Stimulated activated CD8-positive, alpha-beta memory T cell treated with anti-CD3 and anti-CD28 coated beads, Interleukin-7, amount 100 ng/mL, for 48 hours (primary cell): ENCODE measurements around the gene PRR12.

ENCODE experiments used
- DNase-seq, 2 donors: peaks; one replicate each; pipeline ENCODE4 v3.0.0-alpha.2; 2020; ENCODE audit warnings: low read depth in 1 of 2; ENCODE audit errors: extremely low read depth in 1 of 2

PRR12 gene

DNA sequence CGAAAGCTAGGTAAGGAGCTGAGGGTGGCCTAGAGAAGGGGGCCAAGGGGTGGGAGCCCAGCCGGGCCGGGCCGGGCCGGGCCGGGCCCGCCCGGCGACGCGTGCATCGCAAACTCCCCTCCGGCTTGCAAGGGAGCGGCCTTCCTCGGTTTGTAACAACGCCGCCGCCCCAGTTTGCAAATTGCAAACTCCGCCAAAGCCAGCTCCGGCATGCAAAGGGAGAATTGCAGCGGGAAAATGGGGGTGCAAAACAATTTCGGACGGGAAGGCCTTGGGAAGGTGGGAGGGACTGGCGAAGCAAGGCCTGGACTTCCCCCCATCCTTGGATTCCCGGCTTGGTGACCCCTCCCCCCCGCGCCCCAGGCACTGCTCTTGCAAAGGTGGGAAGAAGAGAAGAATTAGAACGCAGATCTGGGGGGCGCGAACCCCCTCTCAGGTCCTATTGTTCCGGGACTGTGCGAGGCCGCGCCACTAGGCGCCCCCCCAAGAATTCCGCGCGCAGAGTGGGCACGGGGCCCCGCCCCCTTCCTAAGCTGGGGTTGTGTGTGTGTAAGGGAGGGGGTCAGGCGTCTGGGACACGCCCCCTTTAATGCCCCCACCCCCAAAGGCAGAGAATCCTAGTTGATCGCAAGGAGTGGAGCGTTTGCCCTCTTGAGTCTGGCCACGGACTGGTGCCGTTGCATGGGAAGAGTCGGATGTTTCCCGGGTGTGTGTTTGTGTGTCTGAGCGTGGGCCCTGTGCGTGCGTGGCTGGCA lies 926 bp downstream of the PRR12 start:
- no peak for DNase-seq

DNA sequence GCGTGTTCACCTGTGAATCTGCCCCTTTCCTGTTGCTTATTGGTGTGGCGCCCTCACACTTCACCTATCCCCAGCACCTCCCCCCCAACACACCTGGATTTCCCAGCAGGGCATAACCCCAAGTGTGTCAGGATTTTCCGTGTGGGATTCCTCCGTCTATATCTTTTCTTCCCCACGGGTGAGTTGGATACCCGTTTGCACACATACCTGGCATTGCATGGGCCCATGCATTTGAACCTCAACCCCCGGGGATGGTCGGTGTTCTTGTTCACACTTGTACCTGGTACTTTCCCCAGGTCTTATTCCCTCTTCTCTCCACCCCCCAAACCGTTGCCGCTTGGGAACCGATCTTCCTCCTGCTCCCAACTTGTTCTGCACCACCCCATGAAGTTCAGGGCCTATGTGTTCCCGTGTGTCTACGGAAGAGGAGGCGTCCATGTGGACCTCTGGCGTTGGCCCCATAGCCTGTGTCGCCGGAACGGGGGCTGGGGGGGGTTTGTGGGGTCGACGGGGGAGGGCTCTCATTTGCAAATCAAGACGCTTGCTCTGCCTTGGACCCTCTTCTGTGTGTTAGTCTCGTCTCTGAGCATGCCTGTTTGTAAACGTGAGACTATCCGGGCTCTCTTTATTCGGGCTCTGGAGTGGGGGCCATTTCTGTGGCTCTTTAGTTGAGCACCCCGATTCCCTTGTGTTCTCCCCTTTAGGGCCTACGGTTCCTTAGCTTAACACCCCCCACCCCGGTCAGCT lies 1.7 kb downstream of the PRR12 start:
- no peak for DNase-seq

DNA sequence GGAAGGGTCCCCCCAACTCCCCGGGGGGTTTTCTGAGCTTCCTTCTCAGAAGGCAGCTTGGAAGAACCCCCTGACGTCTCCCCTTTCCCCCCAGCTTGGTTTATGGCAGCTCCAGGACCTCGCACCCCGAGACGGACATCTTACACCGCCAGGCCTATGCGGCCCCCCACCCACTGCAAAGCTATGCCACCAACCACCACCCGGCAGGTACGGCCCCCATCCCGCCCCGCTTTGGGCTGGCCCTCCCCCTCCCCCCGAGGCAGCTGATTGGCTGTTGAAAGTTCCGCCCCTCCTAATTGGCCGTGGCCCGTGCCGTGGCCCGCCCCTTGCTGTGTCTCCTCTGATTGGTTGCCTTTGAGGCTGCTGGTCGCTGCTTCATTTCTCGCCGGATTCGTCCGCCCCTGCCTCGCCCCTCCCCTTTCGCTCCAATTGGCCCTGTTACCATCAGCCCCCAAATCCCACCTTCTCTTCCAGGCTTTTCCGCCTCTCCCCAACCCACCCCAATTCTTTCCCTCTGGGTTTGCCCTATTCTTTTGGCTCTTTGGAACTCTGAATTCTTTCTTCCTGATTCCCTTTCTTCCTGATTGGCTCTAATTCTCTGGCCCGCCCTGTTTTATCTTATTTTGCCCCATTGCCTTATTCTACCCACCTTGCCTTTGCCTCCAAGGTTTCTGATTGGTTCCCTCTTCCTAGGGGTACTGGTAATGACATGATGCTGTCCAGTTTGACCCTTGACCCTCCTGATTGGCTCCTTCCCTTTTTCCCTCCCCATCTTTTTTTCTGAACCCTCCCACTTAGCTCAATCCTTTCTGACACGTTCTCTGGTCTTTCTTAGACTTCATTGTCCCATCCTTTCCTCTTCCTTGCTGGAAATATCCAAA lies 2.5 kb downstream of the PRR12 start:
- DNase-seq = peak; percentile 82 to 94

DNA sequence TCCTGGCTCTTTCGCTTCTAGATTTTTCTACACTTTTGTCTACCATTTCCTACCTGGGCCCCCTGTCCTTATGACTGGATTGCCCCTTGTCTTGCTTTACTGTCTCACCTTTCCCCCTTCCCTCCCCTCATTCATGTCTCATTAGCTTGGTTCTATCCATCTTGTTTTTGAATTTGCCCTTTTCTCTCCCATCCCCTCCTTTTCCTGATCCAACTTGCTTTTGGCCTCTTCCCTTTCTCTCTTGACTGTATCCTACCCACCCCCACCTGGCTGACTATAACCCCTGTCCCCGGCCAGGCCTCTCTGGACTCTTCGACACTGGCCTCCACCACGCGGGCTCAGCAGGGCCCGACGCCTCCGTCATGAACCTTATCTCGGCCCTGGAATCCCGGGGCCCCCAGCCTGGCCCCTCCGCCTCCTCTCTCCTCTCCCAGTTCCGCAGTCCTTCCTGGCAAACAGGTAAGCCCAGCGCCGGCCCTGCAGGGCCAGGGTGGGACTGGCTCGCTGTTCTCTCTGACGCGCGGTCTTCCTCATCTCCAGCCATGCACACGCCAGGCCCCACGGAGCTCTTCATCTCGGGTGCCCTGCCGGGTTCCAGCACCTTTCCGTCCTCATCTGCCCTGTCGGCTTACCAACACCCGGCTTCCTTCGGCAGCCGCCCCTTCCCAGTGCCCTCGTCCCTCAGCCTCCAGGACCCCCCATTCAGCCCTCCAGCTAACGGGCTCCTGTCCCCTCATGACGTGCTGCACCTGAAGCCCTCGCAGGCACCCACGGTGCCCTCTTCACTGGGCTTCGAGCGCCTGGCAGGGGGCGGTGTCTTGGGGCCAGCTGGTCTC lies 3.4 kb downstream of the PRR12 start:
- DNase-seq = no peak

DNA sequence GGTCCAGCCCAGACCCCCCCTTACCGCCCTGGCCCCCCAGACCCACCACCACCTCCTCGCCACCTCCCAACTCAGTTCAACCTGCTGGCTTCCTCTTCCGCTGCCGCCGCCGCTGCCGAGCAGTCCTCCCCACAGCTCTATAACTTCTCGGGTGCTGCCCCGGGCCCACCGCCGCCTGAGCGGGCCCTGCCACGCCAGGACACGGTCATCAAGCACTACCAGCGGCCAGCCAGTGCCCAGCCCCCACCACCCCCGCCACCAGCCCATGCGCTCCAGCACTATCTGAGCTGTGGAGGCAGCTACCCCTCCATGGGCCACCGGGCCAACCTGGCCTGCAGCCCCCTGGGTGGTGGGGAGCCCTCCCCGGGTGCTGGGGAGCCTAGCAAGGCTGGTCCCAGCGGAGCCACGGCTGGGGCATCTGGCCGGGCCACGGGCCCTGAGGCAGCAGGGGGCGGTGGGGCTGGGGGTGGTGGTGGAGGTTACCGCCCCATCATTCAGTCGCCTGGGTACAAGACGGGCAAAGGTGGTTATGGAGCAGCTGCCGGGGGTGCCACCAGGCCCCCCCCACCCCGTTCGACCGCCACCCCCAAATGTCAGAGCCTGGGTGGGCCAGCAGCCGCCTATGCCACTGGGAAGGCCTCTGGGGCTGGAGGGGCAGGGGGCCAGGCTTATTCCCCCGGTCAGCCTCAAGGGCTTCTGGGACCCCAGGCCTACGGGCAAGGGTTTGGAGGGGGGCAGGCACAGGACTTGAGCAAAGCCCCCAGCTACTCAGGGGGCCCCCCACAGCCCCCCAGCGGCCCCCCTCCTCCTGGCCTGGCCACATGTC lies 4.2 kb downstream of the PRR12 start:
- no peak for DNase-seq

DNA sequence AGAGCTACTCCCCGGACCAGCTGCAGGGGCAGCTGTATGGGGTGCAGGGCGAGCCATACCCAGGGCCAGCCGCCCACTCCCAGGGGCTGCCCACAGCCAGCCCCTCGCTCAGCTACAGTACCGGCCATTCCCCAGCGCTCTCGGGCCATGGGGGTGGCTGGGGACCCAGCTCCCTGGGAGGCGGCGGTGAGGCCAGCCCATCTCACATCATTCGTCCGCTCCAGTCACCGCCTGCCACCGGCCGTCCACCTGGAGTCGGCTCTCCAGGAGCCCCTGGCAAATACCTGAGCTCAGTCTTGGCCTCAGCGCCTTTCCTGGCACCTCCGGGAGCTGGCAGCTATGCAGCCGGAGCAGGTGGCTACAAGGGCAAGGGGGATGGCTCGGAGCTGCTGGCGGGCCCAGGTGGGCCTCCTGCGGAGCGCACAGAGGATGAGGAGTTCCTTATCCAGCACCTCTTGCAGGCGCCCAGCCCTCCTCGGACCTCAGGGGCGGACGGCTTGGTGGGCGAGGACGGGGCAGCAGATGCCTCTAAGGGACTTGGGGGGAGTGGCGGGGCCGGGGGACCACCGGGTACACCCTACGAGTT lies 4.9 kb downstream of the PRR12 start:
- DNase-seq = no peak

DNA sequence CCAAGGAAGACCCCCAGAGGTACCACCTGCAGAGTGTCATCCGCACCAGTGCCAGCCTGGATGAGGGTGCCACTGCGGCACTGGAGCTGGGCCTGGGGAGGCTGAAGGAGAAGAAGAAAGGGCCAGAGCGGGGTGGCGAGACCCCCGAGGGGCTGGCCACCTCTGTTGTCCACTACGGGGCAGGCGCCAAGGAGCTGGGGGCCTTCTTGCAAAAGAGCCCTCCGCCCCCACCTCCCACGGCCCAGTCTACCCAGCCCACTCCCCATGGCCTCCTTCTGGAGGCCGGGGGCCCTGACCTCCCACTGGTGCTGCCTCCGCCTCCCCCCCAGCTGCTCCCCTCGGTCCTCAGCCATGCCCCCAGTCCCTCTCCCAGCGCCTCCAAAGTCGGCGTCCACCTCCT lies 5.4 kb downstream of the PRR12 start:
- no peak for DNase-seq

DNA sequence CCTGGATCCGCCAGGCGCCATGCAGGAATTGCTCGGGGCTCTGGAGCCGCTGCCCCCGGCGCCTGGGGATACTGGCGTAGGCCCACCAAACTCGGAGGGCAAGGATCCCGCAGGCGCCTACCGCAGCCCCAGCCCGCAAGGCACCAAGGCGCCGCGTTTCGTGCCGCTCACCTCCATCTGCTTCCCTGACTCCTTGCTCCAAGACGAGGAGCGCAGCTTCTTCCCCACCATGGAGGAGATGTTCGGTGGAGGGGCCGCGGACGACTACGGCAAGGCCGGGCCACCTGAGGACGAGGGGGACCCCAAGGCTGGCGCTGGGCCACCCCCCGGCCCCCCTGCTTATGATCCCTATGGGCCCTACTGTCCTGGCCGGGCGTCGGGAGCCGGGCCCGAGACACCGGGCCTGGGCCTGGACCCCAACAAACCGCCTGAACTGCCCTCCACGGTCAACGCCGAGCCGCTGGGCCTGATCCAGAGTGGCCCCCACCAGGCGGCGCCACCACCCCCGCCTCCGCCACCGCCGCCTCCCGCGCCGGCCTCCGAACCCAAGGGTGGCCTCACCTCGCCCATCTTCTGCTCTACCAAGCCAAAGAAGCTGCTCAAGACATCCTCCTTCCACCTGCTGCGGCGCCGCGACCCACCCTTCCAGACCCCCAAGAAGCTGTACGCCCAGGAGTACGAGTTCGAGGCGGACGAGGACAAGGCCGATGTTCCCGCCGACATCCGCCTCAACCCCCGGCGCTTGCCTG lies 6.1 kb downstream of the PRR12 start:
- no peak for DNase-seq

DNA sequence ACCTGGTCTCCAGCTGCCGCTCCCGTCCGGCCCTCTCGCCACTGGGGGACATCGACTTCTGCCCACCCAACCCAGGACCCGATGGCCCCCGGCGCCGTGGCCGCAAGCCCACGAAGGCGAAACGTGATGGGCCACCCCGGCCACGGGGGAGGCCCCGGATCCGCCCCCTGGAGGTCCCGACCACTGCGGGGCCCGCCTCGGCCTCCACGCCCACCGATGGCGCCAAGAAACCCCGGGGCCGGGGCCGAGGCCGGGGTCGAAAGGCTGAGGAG lies 6.7 kb downstream of the PRR12 start:
- no peak for DNase-seq

DNA sequence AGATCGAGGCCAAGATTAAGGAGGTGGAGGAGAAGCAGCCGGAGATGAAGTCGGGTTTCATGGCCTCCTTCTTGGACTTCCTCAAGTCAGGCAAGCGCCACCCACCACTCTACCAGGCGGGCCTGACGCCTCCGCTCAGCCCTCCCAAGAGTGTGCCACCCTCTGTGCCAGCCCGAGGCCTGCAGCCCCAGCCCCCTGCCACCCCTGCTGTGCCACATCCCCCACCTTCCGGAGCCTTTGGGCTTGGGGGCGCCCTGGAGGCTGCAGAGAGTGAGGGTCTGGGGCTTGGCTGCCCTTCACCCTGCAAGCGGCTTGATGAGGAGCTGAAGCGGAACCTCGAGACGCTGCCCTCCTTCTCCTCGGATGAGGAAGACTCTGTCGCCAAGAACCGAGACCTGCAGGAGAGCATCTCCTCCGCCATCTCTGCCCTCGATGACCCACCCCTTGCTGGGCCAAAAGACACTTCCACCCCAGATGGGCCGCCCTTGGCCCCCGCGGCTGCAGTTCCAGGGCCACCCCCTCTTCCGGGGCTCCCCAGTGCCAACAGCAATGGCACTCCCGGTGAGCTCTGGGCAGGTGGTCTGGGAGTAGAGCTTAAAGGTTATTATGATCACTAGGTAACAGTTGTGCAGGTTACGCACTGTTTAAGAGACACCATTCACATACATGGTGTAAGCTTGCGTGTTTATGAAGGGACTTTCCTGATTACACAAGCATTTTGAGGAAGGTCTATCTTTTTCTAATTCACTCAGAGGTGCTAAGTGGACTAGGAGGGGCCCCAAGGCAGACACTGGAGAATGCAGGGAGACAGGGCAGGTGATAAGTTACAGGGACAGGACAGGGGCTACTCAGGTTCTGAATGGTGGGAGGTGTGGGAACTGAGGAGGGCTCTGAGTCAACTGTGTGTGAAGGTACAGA lies 8.7 kb downstream of the PRR12 start:
- DNase-seq = no peak

DNA sequence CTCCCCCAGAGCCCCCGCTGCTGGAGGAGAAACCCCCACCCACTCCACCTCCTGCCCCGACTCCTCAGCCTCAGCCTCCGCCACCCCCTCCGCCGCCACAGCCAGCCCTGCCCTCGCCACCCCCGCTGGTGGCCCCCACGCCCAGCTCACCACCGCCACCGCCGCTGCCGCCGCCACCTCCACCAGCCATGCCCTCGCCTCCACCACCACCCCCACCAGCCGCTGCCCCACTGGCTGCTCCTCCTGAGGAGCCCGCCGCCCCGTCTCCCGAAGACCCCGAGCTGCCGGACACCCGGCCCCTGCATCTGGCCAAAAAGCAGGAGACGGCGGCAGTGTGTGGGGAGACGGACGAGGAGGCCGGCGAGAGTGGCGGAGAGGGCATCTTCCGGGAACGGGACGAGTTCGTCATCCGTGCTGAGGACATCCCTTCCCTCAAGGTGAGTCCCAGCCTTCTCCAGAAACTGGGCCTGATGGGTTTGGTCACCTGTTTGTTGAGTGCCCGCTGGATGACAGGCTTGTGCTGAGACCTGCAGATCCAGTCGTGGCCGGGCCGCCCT lies 10.6 kb downstream of the PRR12 start:
- DNase-seq = no peak

DNA sequence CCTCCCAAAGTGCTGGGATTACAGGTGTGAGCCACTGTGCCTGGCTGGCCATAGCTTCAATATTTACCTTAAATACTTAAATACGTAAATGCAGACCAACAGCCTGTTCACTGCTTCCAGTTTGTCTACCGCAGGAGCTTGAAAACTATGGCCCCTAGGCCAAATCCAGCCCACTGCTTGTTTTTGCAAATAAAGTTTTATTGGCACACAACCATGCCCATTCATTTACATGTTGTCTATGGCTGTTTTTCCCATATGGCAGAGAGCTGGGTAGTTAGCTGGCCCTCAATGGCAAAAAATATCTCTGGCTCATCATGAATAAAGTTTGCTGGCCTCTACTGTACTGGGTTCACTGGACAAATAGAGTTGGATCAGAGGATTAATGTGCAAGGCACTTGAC lies 11.8 kb downstream of the PRR12 start:
- DNase-seq = no peak

DNA sequence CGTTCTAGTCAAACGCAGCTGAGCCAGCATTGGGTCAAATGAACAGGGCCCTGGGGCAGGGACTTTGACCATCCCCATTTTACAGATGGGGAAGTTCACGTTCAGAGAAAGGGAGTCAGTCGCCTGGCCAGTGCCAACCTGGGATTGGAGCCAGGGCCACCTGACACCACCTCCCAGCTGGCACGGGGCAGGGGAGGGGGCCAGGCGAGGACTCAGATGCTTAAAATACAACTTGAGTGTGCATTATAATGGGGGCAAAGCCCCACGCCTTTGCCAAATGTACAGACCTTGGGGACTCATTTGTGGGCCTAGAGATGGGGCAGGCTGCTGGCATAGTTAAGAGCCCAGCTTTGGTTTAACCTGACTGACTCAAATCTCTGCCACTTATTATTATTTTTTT lies 14.6 kb downstream of the PRR12 start:
- DNase-seq = no peak

DNA sequence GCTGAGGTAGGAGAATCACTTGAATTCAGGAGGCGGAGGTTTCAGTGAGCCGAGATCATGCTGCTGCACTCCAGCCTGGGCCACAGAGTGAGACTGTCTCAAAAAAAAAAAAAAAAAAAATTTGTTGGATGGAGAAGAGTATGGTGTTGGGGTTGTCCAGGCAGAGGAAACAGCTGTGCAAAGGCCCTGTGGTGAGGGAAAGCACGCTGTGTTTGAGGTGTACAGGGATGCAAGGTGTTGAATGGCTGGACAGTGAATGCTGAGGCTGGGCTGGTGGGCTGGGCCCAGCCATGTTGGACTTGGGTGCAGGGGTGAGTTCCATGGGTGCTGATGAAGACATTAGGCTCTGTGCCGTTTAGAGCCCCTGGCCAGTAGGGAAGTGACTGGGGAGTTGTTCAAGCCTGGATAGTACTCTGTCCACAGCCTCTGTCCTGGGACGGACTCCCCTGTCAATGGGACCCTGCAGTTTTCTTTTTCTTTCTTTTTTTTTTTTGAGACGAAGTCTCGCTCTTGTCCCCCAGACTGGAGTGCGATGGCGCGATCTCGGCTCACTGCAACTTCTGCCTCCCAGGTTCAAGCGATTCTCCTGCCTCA lies 18.6 kb downstream of the PRR12 start:
- DNase-seq = no peak

DNA sequence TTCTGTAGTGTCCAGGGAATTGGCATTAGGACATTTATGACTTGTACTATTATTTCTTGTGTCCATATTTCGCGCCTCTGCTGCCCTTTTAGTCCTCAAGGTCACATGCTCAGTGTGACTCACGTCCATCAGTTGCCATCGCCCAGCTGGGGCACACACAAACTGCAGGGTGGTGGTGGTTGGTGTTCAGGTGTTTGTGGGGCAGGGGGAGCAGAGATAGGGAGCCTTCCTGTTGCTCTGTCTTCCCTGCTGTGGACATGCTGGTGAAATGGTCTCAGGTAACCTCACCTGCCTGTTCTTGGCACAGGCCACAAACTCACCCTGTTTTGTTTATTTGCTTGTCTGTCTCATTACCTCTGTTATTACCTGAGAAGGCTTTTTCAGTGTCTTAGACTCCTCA lies 22.4 kb downstream of the PRR12 start:
- no peak for DNase-seq

DNA sequence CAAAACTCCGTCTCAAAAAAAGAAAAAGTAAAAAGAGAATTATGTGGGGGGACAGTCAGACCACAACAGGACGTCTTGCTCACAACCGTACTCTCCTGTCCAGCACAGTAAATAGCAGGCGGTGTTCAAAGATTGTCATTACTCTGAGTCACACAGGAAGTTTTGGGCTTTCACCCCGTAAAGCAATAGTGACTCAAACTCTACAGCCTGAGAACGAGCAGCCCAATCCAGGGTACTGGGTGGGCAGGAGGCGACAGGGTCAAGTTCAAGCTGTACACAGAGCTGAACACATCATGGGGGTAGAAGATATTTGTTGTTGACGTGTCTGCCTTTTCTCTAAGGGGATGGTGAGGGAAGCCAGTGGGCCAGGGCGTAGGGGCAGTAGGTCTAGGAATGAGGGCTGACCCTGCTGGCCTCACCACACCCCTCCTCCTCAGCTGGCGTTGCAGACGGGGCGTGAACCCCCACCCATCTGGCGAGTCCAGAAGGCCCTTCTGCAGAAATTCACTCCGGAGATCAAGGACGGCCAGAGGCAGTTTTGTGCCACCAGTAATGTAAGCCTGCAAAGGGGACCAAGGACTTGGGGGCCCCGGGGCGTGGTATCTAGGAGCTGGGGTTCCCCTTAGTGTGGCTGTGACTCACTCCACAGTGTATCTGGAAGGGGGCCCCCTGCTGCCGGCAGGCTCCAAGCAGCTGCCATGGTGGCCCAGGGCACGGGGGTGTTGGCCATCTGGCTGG lies 23.3 kb downstream of the PRR12 start:
- DNase-seq = no peak

DNA sequence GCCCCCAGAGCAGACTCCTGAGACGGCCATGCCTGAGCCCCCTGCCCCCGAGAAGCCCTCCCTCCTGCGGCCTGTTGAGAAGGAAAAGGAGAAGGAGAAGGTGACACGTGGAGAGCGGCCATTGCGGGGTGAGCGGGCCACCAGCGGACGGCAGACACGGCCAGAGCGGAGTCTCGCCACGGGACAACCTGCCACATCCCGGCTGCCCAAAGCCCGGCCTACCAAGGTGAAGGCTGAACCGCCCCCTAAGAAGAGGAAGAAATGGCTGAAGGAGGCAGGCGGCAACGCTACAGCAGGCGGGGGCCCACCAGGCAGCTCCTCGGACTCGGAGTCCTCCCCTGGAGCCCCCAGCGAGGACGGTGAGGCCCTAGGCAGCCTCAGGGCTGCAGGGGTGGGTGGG lies 24.9 kb downstream of the PRR12 start:
- no peak for DNase-seq
